HG03103 (cell line): ENCODE data around the gene LYRM2.

Source experiments
- ATAC-seq: cut with Tn5 transposase; IDR thresholded peaks from one replicate; pipeline ENCODE4 v1.9.1; 2021; ENCODE audit warnings: low read depth; ENCODE audit not compliant: unreplicated experiment

The LYRM2 gene, protein sequence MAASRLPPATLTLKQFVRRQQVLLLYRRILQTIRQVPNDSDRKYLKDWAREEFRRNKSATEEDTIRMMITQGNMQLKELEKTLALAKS

DNA sequence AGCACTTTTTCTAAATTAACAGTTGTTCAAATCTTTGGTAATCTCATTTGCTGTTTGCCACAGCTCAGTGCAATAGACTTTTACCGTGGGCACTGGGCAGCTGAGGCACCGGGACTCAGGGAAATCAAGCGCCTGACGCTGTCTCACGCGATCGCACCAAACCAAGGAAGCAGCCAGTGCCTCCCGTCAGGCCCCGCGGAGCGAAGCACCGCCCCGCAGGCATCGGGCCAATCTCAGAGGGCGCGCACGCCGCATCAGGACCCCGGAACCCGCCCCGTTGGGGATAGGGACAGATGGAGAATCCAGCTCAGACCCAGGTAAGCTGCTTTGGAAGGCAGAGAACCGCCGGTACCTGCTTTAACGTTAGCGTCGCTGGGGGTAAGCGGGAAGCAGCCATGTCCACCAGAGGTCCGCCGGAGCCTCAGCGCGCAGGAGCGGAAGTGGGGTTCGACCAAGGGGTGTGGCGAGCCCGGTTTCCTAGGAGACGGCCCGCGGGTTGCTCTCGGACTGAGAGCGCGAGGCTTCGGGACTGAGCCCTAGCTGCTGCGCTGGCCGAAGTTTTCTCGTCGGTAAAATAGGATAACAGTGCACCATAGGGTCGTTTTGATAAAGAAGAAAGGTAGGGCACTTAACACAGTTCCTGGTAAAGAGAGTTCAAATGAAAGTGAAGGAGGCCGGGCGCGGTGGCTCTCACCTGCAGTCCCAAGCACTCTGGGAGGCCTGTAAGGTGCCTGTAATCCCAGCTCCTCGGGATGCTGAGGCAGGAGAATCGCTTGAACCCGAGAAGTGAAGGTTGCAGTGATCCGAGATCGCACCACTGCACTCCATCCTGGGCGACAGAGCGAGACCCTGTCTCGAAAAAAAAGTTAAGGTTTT lies at the start of gene LYRM2:
TSS of gene LYRM2 (minus strand) at position 428 of the 876 bp plus-strand sequence. CDS start at position 397, 31 bp downstream.
- peak; percentile 98 for ATAC-seq

- ATAC-seq = no peak
These were observed 49.8 kb upstream of the LYRM2 start for GRCh38 chr6:89688328-89688727.

DNA sequence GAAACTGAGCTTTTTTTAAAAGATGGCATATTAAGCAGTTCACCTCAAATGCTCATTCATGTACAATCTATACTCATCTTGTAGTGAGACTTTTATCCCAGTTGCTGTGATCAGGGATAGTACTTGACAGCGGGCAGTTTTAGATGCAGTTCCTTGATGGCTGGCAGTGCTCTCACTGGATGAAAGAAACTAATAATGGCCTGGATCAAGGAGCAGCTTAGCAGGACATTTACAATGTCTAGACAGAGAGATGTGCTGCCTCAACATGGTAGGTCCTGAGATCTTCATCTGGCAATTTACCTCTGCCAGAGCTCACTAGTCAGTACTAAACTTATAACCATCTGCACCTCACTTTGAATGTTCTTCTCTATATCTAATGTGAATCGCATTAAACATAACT lies 46.8 kb upstream of the LYRM2 start:
- no peak for ATAC-seq

GRCh38 chr6:89682991-89683390 lies 44.4 kb upstream of the LYRM2 start:
- ATAC-seq = no peak

DNA sequence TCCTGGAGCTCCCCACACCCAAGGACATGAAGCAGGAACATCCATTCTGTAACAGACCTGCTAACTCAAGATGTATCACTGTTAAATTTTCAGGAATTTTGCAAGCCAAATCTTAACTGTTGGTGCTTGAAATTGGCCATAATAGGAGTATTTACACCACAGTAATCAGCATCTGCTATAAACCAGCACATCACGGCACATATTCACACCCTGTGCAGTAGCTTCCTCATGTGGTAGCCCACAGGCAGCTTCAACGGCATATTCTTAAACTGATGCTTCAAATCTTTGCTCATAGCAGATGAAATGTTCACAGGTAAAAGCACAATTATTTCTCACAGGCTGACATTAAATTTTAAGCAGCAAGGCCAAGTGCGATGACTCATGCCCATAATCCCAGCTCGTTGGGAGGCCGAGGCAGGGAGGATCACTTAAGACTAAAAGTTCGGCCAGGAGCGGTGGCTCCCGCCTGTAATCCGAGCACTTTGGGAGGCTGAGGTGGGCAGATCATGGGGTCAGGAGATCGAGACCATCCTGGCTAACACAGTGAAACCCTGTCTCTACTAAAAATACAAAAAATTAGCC lies 43.5 kb upstream of the LYRM2 start:
- ATAC-seq = no peak

DNA sequence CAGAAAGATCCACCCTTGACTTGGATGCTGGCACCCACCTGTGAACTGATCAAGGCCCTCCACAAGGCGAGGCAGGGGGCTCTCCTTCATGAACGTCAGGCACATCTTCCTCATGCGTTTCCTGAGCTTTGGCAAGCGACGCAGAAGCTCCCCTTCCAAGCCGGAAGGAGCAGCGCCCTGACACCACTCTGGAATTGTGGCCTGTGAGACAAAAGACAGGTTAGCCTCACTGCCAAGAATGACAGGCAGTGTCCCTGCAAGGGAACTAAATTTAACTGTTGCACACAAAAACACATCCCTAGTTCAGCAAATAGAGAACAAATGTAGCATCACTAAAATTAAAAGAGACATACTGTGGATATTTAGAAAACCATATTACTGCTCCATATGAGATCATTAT lies 42.0 kb upstream of the LYRM2 start:
- no peak for ATAC-seq

- no peak for ATAC-seq
These were observed 41.6 kb upstream of the LYRM2 start for GRCh38 chr6:89680150-89680549.

DNA sequence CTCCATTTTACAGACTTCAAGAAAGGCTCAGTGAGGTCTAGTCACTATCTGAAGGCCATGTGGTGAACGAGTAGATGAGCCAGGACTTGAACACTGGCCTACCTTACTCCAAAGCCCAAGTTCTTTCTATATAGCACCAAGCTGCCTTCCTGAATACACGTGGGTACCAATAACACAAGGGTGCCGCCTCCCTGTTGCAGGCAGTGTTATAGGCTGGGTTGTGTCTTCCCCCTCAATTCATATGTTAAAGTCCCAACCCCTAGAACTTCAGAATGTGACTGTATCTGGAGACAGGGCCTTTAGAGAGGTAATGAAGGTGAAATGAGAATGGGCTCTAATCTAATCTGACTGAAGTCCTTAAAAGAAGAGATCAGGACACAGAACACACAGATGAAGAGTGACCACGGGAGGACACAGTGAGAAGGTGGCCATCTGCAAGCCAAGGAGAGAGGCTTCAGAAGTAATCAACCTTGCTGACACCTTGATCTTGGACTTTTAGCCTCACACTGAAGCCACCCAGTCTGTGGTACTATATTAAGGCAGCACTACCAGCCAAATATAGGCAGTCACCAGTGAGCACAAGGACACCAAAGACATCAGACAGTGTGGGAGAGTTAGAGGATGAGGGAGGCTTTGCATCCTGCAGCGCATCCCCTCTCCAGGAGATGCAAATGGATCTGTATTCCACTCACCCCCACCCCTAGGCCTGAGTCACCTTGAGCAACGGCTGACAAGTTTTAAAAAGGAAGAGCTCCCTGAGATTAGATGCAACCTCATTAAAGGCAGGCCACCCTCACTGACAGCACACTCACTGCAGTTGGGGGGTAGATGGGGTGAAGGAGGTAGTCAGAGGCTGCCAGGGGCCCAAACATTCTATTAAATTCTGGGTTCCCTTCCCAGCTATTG lies 40.9 kb upstream of the LYRM2 start:
- ATAC-seq = no peak

DNA sequence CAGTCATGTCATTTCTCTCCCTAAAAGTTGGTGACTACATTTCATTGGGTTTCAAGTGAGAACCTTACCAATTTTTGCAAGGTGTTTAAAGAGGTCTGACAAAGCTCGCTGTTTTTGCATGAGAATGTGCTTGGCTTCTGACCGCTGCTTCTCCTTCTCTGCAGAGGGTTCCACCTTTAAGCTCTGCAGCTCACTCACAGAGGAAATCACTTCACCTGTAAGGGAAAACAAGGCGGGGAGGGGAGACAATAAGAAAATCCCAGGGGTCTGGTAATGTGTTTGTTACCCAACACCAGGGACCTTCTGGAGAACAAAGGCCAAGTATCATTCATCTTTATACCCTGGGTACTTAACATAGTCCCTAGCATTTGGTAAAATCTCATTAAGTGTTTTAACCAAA lies 40.0 kb upstream of the LYRM2 start:
- ATAC-seq = no peak

DNA sequence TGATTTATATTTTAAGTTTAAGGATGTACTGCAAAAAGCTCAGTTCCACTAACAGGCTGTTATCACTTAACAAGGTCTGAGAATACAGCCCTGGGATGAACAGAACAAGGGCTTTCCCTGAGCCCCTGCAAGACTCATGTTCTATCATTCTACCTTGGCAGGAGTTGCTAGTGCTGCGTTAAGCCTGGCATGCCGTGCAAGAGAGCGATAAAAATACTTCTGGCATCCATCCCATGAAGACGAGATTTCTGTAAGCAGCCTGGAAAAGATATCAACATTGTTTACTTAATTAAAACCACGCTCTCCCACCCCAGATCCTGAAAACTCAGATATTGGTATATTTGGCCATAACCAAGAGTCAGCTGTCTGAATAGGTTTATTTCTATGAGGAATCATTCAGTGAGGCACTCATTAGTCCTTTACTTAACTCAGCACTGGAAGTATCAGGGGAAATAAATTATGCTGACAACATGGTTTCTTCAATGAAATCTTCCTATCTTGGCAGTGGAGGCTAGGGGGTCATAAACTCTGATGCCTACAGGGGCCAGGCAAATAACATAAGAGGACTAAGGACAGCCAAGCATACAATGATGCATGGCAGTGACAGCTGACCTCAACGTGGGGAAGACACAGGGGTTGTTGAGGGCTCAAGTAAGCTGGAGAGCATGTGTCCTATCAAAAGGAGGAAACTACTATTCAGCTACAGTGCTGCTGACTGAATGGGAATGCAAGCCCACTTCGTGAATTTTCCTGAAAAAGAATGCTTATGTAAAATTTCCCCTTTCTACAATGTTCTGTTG lies 37.6 kb upstream of the LYRM2 start:
- ATAC-seq = no peak

DNA sequence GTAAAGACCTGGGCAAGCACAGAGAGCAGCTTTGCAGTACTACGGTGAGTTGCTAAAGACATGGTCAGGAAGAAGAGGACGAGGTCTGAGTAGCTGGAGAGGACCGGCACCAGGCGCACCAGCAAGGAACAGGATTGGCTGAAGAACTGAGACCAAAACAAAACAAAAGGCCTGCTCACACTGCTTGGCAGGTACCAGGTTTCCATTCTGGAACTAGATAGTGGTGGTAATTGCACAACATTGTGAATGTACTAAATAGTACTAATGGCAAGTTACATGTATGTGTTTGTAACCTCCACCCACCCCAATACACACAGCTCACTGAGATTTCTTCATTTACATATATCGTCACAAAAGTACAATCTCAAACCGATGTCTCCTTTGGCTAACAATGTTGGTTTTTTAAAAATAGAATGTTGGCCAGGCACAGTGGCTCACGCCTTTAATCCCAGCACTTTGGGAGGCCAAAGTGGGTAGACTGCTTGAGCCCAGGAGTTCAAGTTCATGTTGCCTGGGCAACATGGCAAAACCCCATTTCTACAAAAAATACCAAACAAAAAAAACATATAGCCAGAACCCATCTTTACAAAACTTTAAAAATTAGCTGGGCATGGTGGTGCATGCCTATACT lies 32.5 kb upstream of the LYRM2 start:
- no peak for ATAC-seq

DNA sequence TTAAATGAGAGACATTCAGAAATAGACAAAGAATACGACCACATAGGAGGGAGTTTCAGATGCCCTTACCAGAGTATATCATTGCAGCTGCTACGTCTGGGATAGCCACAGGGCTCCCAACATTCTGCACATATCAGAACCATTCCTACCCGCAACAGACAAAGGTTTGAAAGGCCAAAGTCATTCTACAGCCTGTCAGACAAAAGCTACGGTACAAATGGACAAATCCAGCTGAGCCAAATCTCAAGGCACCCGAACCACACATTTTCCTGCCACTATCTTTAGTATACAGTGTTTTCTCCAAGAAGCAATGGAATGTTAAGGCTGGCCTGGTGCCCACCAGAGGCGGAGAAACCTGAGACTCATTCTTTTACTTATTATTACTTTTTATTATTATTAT lies 30.5 kb upstream of the LYRM2 start:
- ATAC-seq = no peak

GRCh38 chr6:89667872-89668556 lies 29.5 kb upstream of the LYRM2 start:
- no peak for ATAC-seq

GRCh38 chr6:89662659-89663223 lies 24.2 kb upstream of the LYRM2 start:
- ATAC-seq = no peak

DNA sequence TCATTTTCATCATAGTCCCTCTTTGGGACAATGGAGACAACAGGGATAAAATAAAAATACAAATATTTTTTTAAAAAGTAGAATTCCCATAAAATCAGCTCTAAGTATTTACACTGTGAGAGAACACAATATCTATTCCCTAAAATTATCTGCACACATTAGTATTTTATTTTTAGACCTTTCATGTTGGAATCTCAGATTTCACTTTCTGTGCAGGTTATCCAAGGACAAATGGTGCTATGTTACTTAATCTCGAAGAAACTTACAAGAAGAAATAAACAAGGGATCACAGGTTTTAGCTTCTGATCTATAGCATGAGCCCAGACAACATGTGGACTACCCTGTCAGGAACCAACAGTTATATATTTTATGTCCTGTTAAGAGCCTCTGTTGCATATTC lies 23.0 kb upstream of the LYRM2 start:
- ATAC-seq = no peak

DNA sequence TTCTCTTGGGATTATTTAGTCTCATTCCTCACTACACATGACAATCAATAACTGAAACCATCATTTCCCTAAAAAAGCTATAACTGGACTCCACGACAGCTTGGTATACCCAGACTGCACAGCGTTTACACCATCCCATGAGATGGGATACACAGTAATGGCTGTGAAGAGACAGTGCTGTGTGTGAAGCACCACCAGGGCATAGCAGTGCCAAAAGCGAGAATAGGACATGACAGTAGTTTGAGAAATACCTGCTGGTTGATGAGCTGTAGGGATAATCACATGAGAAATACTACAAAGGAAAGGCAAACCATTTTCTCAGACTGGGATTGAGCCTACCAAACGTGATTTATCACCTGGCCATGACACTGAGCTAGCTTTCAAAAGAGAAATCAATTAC lies 22.4 kb upstream of the LYRM2 start:
- ATAC-seq = no peak

DNA sequence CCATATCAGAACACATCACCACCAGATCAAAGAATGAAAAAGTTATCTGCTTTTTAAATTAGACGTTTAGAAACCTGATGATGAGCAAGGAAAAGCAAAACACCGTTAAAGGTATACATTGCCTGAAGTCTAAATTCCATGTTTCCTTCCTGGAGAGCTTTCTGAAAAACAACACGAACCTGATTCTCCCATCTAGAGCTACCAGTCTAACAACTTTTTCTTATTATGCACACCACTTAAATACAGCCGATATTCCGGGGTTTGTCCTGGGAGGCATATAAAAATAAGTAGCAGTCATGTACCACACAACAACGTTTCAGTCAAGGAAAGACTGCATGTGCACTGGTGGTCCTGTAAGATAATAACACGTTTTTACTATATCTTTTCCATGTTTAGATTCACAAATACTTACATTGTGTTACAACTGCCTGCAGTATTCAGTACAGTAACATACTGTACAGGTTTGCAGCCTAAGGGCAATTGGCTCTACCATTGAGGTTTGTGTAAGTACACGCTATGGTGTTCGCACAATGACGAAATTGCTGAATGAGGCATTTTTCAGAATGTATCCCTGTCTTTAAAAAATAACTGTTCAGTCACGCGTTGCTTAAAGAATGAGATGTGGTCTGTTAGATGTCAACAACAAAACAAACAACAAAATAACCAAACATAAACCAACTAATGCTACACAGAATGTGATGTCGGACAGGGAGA lies 19.1 kb upstream of the LYRM2 start:
- ATAC-seq = no peak

DNA sequence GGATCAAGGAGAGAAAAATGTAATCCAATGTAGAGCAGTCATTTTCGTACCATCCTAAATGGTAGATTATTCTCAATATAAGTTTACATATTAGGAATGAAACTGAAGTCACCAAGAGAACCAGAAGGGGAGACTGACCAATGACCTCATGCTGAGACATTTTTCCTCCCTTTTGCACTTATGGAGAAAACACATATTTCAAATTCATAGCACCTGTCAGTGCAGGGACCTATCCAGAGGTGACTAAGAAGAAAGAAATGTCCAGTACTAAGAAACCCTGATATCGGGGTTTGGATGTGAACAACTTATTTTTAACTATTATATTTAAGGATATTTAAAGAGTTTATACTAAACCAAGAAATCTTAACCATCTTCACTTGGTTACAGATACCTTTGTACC lies 16.6 kb upstream of the LYRM2 start:
- ATAC-seq = no peak
